ENCODE data around the gene CATSPERE.
"Not testable (repeated sequence)": the region's sequence is repeated elsewhere in the genome, so short reads cannot be mapped to it uniquely, and the experiment has no call there.

Gene CATSPERE

GRCh38 chr1:244548558-244549115 is 87.6 kb downstream of the CATSPERE start:
- DNase-seq (ENCODE audit: low read depth in 2 of 2): no peak

GRCh38 chr1:244552336-244552735 is 91.3 kb downstream of the CATSPERE start:
- no peak for DNase-seq (ENCODE audit: low read depth in 2 of 2)

DNA sequence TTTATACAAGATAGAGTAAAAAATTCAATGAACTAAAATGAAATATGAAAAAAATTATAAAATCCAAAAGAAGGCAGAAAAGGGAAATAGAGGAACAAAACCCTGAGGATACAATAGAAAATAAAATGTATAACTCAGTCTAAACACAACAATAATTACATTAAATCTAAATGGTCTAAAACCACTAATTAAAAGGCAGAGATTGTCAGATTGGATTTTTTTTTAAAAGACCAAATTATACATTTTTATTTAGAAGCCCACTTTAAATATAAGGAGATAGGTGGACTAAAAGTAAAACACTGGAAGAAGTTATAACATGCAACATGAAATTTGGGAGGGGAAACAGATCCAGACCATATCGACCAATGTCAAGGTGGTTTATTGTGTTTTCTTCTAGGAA is 95.2 kb downstream of the CATSPERE start:
- no peak for DNase-seq (ENCODE audit: low read depth in 2 of 2)

- DNase-seq (ENCODE audit: low read depth in 2 of 2): no peak
These were observed 96.5 kb downstream of the CATSPERE start for GRCh38 chr1:244557565-244557964.

DNA sequence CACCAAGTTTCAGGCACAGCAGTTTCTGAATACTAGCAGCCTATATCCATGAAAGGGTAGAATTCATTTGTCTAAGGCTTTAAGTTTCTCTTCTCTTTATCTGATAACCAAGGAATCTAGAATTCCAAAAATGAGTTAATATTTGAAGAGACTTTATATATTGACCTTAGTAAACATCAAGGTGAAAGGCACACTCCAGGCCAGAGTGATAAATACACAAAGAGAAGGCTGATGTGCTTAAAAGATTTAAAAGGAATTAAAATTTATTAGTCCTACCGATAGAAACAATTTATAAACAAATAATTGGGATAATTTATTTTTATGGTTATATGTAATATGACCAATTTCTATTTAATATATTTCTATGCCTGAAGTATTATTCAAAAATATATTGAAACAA is 98.5 kb downstream of the CATSPERE start:
- DNase-seq (ENCODE audit: low read depth in 2 of 2): no peak

DNA sequence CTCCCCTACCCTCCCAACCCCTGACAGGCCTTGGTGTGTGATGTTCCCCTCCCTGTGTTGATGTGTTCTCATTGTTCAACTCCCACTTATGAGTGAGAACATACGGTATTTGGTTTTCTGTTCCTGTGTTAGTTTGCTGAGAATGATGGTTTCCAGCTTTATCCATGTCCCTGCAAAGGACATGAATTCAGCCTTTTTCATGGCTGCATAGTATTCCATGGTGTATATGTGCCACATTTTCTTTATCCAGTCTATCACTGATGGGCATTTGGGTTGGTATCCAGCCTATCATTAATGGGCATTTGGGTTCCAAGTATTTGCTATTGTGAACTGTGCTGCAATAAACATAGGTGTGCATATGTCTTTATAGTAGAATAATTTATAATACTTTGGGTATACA is 101.8 kb downstream of the CATSPERE start:
- not testable (repeated sequence) for DNase-seq (ENCODE audit: low read depth in 2 of 2)

DNA sequence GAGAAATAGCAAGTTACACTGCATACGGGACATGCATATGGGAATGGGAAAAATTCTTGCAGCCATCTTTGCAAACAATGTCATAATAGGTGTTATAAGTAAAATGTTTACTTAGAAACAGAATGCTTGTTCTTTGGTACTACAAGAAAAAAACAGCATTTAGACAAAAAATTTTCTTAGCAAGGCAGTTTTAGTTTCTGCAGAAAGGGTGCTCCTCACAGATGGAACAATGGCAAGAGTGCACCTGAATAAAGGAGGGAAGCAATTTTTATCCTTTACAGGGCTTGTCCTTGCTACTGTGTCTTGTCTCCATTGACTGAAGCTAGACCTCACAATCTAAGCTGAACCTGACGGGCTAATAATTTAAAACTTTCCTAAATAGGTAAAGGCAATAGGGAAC is 112.7 kb downstream of the CATSPERE start:
- no peak for DNase-seq (ENCODE audit: low read depth in 2 of 2)

GRCh38 chr1:244576259-244576892 is 115.3 kb downstream of the CATSPERE start:
- no peak for DNase-seq (ENCODE audit: low read depth in 2 of 2)

DNA sequence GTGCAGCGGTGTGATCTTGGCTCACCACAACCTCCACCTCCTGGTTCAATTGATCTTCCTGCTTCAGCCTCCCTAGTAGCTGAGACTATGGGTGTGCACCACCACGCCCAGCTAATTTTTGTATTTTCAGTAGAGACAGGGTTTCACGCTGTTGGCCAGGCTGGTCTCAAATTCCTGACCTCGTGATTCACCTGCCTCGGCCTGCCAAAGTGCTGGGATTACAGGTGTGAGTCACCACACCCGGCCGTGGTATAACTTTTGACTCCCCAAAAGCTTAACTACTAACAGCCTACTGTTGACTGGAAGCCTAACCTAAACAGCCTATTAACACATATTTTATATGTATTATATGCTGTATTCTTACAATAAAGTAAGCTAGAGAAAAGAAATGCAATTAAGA is 117.1 kb downstream of the CATSPERE start:
- not testable (repeated sequence) for DNase-seq (ENCODE audit: low read depth in 2 of 2)

DNA sequence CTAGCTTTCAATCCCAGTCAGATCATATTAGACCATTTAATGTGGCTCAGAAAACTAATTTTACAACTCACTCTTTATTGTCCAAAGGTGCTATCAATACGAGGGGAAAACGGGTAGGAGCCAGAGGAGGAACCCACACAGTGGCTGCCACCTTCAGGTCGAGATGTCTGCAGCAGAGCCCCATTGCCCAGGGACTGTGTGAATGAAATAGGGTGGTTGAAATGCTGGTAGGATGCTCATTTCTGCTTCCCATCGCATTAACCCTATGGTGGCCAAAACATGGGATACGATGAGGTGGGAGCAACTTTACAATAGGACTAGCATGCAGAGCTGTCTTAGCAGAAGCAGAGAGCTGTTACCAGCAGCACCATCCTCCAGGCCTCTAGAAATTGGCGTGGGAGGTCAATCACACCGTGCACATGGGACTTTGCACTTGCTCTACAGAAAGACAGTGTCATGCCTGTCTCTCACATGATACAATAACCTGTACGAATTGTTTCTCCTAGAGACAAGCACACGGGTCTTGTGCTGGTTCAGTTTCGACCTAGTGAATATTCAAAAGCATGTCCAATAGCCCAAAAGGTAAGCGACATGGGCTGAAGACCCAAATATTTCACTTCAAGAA is 122.4 kb downstream of the CATSPERE start:
- DNase-seq (ENCODE audit: low read depth in 2 of 2): no peak

DNA sequence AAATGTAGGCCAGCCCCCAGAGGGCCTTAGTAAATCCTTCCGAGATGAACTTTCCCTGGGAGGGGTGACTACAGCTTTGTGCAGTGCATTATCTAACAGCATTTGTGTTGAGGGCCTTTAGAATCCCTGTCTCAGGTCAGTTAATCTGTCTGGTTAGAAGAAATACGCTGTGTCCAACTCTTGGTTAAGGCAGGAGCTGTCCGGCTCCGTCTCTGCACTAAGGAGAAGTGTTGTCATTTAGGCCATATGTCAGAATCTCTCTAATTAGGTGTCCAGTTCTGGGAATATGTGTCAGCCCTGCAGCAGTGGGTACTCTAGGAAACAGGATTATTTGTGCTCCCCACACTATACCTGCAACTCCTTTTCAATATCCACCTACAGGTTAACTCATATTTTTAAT is 124.8 kb downstream of the CATSPERE start:
- DNase-seq (ENCODE audit: low read depth in 2 of 2): no peak

GRCh38 chr1:244590670-244591069 is 129.6 kb downstream of the CATSPERE start:
- DNase-seq (ENCODE audit: low read depth in 2 of 2): no peak

DNA sequence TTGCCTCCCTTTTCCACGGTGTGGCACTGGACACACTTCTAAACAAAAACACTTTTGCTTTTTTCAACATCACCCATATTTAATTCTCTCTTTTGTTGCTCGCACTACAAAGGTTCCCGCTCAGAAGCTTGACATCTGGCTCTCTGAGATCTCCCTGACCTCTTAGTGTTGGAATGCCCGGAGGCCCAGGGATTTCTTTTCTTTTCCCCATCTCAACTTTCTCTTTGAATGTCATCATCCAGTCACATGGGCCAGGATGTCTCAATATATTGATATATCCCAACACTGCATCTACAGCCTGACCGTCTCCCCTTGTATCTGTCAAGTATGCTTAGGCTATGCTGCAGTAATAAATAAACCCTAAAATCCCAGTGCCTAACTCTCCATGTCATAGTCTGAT is 137.5 kb downstream of the CATSPERE start:
- no peak for DNase-seq (ENCODE audit: low read depth in 2 of 2)

GRCh38 chr1:244599937-244600350 is 138.9 kb downstream of the CATSPERE start:
- DNase-seq (ENCODE audit: low read depth in 2 of 2): peak; percentile 4 to 25

GRCh38 chr1:244601336-244601735 is 140.3 kb downstream of the CATSPERE start:
- DNase-seq (ENCODE audit: low read depth in 2 of 2): no peak

- DNase-seq (ENCODE audit: low read depth in 2 of 2): no peak
These were observed 142.4 kb downstream of the CATSPERE start for GRCh38 chr1:244603498-244603897.

- no peak for DNase-seq (ENCODE audit: low read depth in 2 of 2)
These were observed 144.8 kb downstream of the CATSPERE start for GRCh38 chr1:244605835-244606370.

DNA sequence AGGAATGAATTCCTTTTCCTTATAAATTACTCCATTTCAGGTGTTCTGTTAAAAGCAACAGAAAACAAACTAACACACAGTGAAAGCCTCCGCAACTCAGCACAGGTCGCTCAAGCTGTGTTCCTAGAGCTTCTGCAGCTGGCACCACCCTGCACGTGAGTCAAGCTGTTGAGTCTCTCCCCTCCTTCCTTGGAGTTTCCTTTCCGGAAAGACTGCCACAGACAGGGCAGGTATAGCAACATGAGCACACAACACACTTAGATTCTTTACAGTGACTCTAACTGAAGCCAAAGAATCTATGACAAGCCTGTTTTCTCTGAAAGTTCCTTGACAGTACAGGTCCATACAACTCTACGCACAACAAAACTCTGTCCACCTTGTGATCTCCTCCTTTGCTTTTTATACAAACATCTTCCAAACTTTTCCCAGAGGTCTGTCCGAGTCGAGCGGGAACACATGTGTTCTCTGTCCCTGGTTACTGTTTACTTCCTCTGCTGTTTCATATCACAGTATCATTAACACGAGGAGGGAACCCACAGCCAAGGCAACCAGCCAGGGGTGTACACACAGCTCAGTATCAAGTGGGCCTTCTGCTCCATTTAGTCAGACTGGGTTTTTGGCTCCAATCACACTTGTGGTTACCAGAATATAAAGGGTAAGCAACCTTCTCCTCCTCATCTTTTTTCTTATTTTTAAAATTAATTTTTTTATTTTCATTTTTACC is 153.2 kb downstream of the CATSPERE start:
- no peak for DNase-seq (ENCODE audit: low read depth in 2 of 2)

DNA sequence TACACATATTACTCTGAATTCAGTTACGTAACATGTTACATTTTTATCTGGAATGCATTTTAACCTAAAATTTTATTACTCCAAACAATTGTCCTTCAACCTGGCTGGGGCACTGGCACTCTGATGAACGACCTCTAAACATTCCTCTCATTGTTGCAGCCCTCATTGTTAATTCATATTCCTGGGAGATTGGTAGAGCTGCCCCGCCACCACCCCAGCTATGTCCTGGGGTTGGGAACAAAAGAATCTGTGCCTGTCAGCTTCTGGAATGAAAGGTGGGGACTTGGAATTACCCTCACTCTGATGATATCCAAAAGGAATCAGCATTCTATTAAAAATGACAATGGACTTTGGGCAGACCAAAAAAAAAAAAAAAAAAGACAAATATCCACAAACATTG is 153.8 kb downstream of the CATSPERE start:
- no peak for DNase-seq (ENCODE audit: low read depth in 2 of 2)

- DNase-seq (ENCODE audit: low read depth in 2 of 2): no peak
These were observed 154.2 kb downstream of the CATSPERE start for GRCh38 chr1:244615301-244615700.

GRCh38 chr1:244626709-244627108 is 165.6 kb downstream of the CATSPERE start:
- no peak for DNase-seq (ENCODE audit: low read depth in 2 of 2)

DNA sequence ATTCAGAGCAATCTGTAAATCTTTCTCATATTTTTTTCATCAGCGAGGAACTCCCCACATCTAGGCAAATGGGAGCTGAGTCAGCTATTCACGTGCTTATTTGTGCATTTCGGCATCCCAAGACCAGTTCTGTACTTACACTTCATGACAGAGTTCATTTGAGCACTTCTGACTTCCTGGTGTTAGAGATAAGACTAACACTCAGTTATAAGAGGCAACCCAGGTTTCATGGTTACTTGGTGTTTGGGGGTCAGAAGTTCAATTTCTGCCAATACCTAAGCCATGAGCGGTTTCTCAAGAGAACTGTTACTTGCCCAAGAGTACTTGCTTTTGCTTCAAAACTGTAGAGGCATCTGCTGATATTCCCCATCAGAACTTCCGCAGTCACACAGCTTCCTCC is 167.7 kb downstream of the CATSPERE start:
- DNase-seq (ENCODE audit: low read depth in 2 of 2): no peak

- no peak for DNase-seq (ENCODE audit: low read depth in 2 of 2)
These were observed 172.1 kb downstream of the CATSPERE start for GRCh38 chr1:244633140-244633539.
